HT1080 (cell line): ENCODE results near the gene SUV39H1. TPM values are rescaled to one million over a fixed set of nuclear protein-coding genes. Genes with fewer than 3 reads are reported as not detected.
A peak's percentile ranks its signal among the peaks of the same experiment; 100 is the strongest.

Source experiments
- DNase-seq: peaks from one replicate; pipeline ENCODE4 v3.0.0-alpha.2; 2015; ENCODE audit warnings: low read depth
- total RNA-seq: library from RNA; depleted of rRNA; stranded (reverse); fragments of >200 nt; shearing (Covaris generic); gene quantifications from 2 replicates; pipeline ENCODE4 v1.2.3, GENCODE V29; 2014

SUV39H1 gene
- total RNA-seq, 1 experiment from 2014 or later, result 11.2 TPM

DNA sequence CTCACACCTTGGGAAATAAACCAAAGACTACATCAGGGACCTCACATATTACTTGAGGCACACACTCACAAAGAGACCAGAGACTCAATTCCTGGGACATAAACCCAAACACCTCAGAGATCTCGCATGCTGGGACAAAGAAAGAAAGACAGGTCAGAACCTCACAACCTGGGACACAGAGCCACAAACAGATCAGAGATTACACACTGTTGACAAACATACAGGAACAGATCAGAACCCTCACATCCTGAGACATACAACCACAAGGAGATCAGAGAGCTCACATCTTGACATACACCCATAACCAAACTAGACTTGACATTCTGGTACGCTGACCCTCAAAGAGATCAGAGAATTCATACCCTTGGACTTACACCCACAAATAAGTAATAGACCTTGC lies 17.3 kb downstream of the SUV39H1 start:
- no peak for DNase-seq

GRCh38 chrX:48714573-48714972 lies 18.0 kb downstream of the SUV39H1 start:
- DNase-seq, result no peak

- DNase-seq, result no peak
Observed at GRCh38 chrX:48715072-48715471, 18.5 kb downstream of the SUV39H1 start.

GRCh38 chrX:48715876-48716502 lies 19.5 kb downstream of the SUV39H1 start:
- DNase-seq, result no peak

DNA sequence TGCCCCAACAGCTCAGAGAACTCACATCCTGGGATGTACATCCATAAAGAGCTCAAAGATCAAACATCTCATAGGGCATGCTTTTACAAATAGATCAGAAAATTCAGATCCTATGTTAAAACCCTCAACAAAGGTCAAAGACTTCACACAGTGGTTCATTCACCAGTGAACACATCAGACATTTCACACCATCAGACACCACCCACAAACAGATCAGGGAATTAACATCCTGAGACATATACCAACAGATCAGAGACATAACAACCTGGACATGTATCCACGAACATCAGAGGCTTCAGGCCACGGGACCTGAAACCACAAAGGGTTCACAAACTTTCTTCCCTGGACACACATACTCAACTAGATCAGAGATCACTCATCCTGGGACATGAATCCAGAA lies 23.4 kb downstream of the SUV39H1 start:
- DNase-seq, result no peak

GRCh38 chrX:48720577-48721250 lies 24.2 kb downstream of the SUV39H1 start:
- DNase-seq, result no peak

DNA sequence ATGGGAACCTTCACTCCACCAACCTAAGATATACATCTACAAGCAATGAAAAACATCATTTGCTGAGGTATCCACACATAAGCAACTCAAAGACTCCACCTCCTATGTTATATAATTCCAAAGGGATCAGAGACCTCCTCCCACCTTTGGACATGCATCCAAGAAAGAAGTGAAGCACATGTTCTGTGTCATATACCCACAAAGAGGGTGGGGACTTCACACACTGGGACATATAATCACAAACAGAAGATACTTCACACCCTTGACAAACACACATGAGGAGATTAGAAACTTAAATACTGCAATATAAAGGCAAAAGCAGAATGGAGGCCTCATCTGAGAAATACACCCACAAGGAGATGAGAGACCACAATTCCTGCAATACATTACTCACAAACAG lies 25.4 kb downstream of the SUV39H1 start:
- DNase-seq, result no peak

DNA sequence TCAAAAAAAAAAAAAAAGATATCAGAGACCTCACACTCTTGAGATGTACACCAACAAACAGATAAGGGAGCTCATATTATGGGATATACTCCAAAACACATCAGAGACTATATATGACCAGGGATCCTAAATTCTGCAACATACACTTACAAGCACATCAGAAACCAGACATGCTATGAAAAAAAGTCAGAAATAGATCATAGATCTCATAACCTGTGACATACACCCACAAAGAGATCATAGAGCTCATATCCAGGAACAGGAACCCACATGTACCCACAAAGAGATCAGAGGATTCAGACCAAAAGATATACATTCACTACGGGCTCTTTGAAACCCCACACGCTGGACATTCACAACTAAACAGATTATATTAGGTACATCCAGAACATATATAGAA lies 30.1 kb downstream of the SUV39H1 start:
- DNase-seq, result no peak

GRCh38 chrX:48728653-48729052 lies 32.1 kb downstream of the SUV39H1 start:
- DNase-seq, result no peak

GRCh38 chrX:48736303-48736702 lies 39.8 kb downstream of the SUV39H1 start:
- no peak for DNase-seq

GRCh38 chrX:48736878-48737212 lies 40.3 kb downstream of the SUV39H1 start:
- DNase-seq, result no peak

GRCh38 chrX:48737213-48737938 lies 40.8 kb downstream of the SUV39H1 start:
- DNase-seq, result peak; percentile 95

GRCh38 chrX:48737940-48738339 lies 41.4 kb downstream of the SUV39H1 start:
- no peak for DNase-seq

DNA sequence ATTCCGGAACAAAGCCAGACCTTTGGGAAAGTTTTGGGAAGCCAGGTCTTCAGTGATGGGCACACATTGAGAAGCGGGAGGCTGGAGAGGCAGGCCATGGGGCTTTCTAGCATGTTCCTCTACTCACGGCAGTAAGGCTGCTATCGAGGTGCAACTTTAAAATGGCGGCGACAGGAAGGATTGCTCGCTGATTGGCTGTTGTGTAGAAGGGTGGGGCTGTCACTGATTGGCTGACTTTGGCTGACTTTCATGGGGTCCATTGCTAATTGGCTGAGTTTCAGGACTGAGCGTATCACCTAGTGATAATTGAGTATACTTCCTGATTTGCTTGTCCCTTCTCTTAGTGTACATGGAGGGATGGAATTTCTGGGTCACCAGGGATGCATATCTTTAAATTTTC lies 45.3 kb downstream of the SUV39H1 start:
- DNase-seq, result peak; percentile 90

- DNase-seq, result no peak
Observed at GRCh38 chrX:48745222-48745621, 48.7 kb downstream of the SUV39H1 start.

- DNase-seq, result no peak
Observed at GRCh38 chrX:48747415-48748016, 51.0 kb downstream of the SUV39H1 start.

DNA sequence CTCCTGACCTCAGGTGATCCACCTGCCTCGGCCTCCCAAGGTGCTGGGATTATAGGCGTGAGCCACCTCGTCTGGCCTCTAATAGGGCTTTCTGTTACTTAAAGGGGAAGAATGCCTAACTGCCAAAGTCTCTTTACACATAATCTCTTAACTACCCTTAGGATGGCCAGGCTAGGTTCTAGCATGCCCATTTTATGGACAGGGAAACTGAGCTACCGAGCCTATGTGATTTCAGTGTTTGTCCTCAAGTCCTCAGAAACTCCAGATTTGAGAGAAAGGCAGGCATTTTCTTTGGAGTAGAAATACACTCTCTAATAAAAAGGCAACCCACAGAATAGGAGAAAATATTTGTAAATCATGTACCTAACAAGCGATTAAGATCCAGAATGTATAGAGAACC lies 52.6 kb downstream of the SUV39H1 start:
- no peak for DNase-seq

DNA sequence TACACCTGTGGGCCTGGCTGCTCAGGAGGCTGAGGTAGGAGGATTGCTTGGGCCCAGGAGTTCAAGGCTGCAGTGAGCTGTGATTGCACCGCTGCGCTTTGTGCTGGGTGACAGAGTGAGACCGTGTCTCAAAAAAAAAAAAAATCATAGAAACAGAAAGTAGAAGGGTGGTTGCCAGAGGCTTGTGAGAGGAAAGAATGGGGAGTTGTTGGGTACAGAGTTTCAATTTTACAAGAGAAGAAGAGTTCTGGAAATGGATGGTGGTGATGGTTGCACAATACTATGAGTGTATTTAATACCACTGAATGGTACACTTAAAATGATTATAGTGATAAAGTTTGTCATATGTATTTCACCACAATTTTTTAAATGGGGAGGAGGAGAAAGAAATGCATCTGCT lies 54.8 kb downstream of the SUV39H1 start:
- no peak for DNase-seq

DNA sequence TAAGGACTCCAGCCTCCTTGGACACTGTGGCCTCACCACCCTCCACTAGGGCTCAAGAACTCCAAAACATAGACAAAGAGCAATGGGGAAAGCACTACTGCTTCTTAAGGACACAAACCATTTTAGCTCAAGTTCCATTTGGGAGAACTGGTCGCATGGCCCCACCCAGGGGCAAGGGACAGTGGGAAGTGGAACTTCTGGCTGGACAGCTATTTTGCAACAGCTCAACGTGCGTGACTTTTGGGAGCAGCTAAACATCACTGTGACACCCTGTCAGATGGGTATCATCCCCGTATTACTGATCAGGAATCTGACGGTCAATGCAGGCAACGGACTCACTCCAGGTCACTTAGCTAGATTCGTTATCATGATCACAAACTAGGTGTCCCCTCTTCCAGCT lies 56.0 kb downstream of the SUV39H1 start:
- DNase-seq, result no peak

DNA sequence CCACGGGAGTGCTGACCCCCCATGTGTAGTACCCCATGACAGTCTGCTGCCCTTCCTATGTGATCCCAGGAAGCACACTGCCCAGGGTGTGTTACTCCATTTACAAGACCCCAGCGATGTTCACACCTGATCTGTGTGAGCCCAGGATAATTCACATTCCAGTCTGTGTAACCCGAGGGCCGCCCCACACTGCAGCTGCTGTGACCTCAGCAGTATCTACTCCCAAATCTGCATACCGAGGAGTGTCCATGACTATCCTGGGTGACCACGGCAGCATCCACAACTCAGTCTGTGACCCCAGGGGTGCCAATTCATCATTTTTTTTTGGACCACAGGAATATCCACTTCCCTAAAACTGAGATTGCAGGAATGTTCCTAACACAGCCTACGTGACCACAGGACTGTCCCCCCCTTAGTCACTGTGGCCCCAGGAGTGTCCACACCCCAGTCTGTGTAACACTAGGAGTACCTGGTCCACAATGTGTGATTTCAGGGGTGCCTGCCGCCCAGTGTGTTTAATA lies 57.2 kb downstream of the SUV39H1 start:
- DNase-seq, result no peak

- no peak for DNase-seq
Observed at GRCh38 chrX:48754238-48754637, 57.7 kb downstream of the SUV39H1 start.
